ENCODE results near the gene ZNF335.

The ZNF335 gene

GRCh38 chr20:45971675-45972499, at the start of gene ZNF335:
Gene ZNF335 (minus strand): TSS chr20:45972203. CDS start chr20:45971410, 793 bp downstream.
- peak; percentile 91 for DNase-seq (ENCODE audit: low read depth)

- no peak for DNase-seq (ENCODE audit: low read depth)
Observed at GRCh38 chr20:46020555-46020954, 48.6 kb upstream of the ZNF335 start.

- DNase-seq (ENCODE audit: low read depth): no peak
Observed at GRCh38 chr20:46018611-46019010, 46.6 kb upstream of the ZNF335 start.

- DNase-seq (ENCODE audit: low read depth): no peak
Observed at GRCh38 chr20:46018112-46018511, 46.1 kb upstream of the ZNF335 start.

GRCh38 chr20:46017272-46017671, 45.3 kb upstream of the ZNF335 start:
- no peak for DNase-seq (ENCODE audit: low read depth)

- no peak for DNase-seq (ENCODE audit: low read depth)
Observed at GRCh38 chr20:46014517-46015396, 42.8 kb upstream of the ZNF335 start.

- peak; percentile 58 for DNase-seq (ENCODE audit: low read depth)
Observed at GRCh38 chr20:46013829-46014516, 42.0 kb upstream of the ZNF335 start.

GRCh38 chr20:46013322-46013828, 41.4 kb upstream of the ZNF335 start:
- no peak for DNase-seq (ENCODE audit: low read depth)

GRCh38 chr20:46012921-46013320, 40.9 kb upstream of the ZNF335 start:
- no peak for DNase-seq (ENCODE audit: low read depth)

GRCh38 chr20:46011631-46012482, 39.9 kb upstream of the ZNF335 start:
- DNase-seq (ENCODE audit: low read depth): no peak

GRCh38 chr20:46010491-46011391, 38.7 kb upstream of the ZNF335 start:
- no peak for DNase-seq (ENCODE audit: low read depth)

GRCh38 chr20:46009816-46010215, 37.8 kb upstream of the ZNF335 start:
- DNase-seq (ENCODE audit: low read depth): no peak

GRCh38 chr20:46007671-46008070, 35.7 kb upstream of the ZNF335 start:
- DNase-seq (ENCODE audit: low read depth): no peak

GRCh38 chr20:46006964-46007363, 35.0 kb upstream of the ZNF335 start:
- no peak for DNase-seq (ENCODE audit: low read depth)

- DNase-seq (ENCODE audit: low read depth): no peak
Observed at GRCh38 chr20:46006022-46006705, 34.2 kb upstream of the ZNF335 start.

GRCh38 chr20:46004889-46005473, 33.0 kb upstream of the ZNF335 start:
- DNase-seq (ENCODE audit: low read depth): no peak

- DNase-seq (ENCODE audit: low read depth): no peak
Observed at GRCh38 chr20:46004187-46004586, 32.2 kb upstream of the ZNF335 start.

GRCh38 chr20:46002008-46002407, 30.0 kb upstream of the ZNF335 start:
- DNase-seq (ENCODE audit: low read depth): no peak

- DNase-seq (ENCODE audit: low read depth): no peak
Observed at GRCh38 chr20:46001498-46001897, 29.5 kb upstream of the ZNF335 start.
